Gastrocnemius medialis (tissue), 4 donors: ENCODE data around the gene AEBP1. TPM values are rescaled to one million over a fixed set of nuclear protein-coding genes. Genes with fewer than 3 reads are reported as not detected.

ENCODE experiments used
- ATAC-seq, 2 donors: fragments of 150-250 bp; one replicate each; pipeline ENCODE4 v1.9.1; 2016
- DNase-seq, 2 donors: peaks; one replicate each; pipeline ENCODE4 v3.0.0-alpha.2; 2019
- H3K27ac ChIP-seq, 4 donors: fragments of 200-600 bp; sonication (generic); 1 replicate in 1 of 4; 2 replicates in 3 of 4; pipeline ENCODE4 v1.5.1; 2016 to 2018; ENCODE audit warnings: mild to moderate bottlenecking in 2 of 4, moderate library complexity in 1 of 4
- H3K27me3 ChIP-seq, 3 donors: fragments of 200-600 bp; sonication (generic) in 2 of 3; 1 replicate in 1 of 3; 2 replicates in 2 of 3; pipeline versions ENCODE4 v1.5.1 to v1.6.0; 2016 to 2019; ENCODE audit warnings: mild to moderate bottlenecking in 1 of 3, moderate library complexity in 1 of 3
- H3K36me3 ChIP-seq, 2 donors: fragments of 200-600 bp; sonication (generic) in 1 of 2; one replicate each; pipeline ENCODE4 v1.5.1; 2017 to 2018
- H3K4me1 ChIP-seq, 2 donors: fragments of 200-600 bp; sonication (generic) in 1 of 2; one replicate each; pipeline ENCODE4 v1.5.1; 2016 to 2017; ENCODE audit warnings: mild to moderate bottlenecking in 2 of 2
- H3K4me3 ChIP-seq, 4 donors: fragments of 200-600 bp; sonication (generic) in 3 of 4; 1 replicate in 1 of 4; 2 replicates in 3 of 4; pipeline ENCODE4 v1.5.1; 2016 to 2019; ENCODE audit warnings: mild to moderate bottlenecking in 2 of 4
- H3K9me3 ChIP-seq, 3 donors: fragments of 200-600 bp; sonication (generic) in 2 of 3; 1 replicate in 1 of 3; 2 replicates in 2 of 3; pipeline ENCODE4 v1.5.1; 2016 to 2019
- CTCF ChIP-seq, 5 experiments: fragments of 450-650 bp in 3 of 5; fragments of 200-600 bp in 2 of 5; sonication (generic) in 2 of 5; IDR thresholded peaks in 4 of 5; conservative IDR thresholded peaks in 1 of 5; 1 replicate in 4 of 5; 2 replicates in 1 of 5; pipeline ENCODE4 v1.5.1; 2016 to 2019; ENCODE audit warnings: antibody characterized with exemption in 5 of 5, mild to moderate bottlenecking in 3 of 5, moderate library complexity in 3 of 5
- POLR2A ChIP-seq, 2 donors: fragments of 450-650 bp; IDR thresholded peaks; one replicate each; pipeline ENCODE4 v1.6.1; 2017; ENCODE audit warnings: antibody characterized with exemption in 2 of 2, mild to moderate bottlenecking in 2 of 2, moderate library complexity in 2 of 2
- in situ Hi-C, 4 donors: fragments of 200-750 bp; cut with MboI; loops; one replicate each; pipeline versions ENCODE4 v1.15.0 to v1.8.0; 2017; ENCODE audit warnings: low sequenced_read_pairs in 4 of 4
- intact Hi-C: fragments of 100-400 bp; cut with DNase I; formaldehyde crosslinking; loops from one replicate; pipeline ENCODE4 v1.15.1; 2023; ENCODE audit warnings: low total_unique reads
- total RNA-seq, 4 donors: library from RNA; depleted of rRNA; stranded (reverse); fragments of >200 nt; gene quantifications; one replicate each; pipeline versions ENCODE4 v1.1.0 to v1.2.3, GENCODE V29; 2016

AEBP1 gene
- total RNA-seq, 4 donors from 2014 or later: 5.8 to 23.6 (median 15.9) TPM

- H3K27me3 ChIP-seq: no peaks in the 10 kb centered on the region
- no peaks in the 10 kb centered on the region for H3K9me3 ChIP-seq
- intact Hi-C loops: no loop called here
- H3K27ac ChIP-seq: no peak overlapping the region
- peaks cover 15 to 18% of the 10 kb centered on the region in 2 donors for H3K4me1 ChIP-seq
- no peak overlapping the region for H3K4me3 ChIP-seq
- no peak for ATAC-seq
- H3K36me3 ChIP-seq: peaks cover 0 to under 1% of the 10 kb centered on the region in 2 donors
- no peak for DNase-seq
- in situ Hi-C loops: no loop called here
- TF ChIP-seq CTCF (IDR thresholded peaks at IDR 0.05 in 4 of 5, conservative IDR thresholded peaks at IDR 0.05 in 1 of 5) (no peak), POLR2A (IDR thresholded peaks at IDR 0.05) (no peak)
Observed at GRCh38 chr7:44111761-44112160, 7.6 kb downstream of the AEBP1 start.

- in situ Hi-C loops: no loop called here
- Histone ChIP-seq H3K4me3 (no peak overlapping the region), H3K27me3 (no peaks in the 10 kb centered on the region), H3K4me1 (peaks cover 15 to 18% of the 10 kb centered on the region in 2 donors), H3K36me3 (peaks cover 0 to 6% of the 10 kb centered on the region in 2 donors), H3K9me3 (no peaks in the 10 kb centered on the region), H3K27ac (no peak overlapping the region)
- intact Hi-C loops: no loop called here
- ATAC-seq (no peak), DNase-seq (no peak)
- TF ChIP-seq CTCF (IDR thresholded peaks at IDR 0.05 in 4 of 5, conservative IDR thresholded peaks at IDR 0.05 in 1 of 5): no peak
- TF ChIP-seq POLR2A (IDR thresholded peaks at IDR 0.05): no peak
Observed at GRCh38 chr7:44112231-44112996, 8.3 kb downstream of the AEBP1 start.

GRCh38 chr7:44112997-44113763, 9.0 kb downstream of the AEBP1 start:
- in situ Hi-C loops (no loop called here), intact Hi-C loops (no loop called here)
- no peak overlapping the region for H3K27ac ChIP-seq
- H3K4me1 ChIP-seq: peaks cover 15 to 18% of the 10 kb centered on the region in 2 donors
- H3K36me3 ChIP-seq: peaks cover 0 to 13% of the 10 kb centered on the region in 2 donors
- DNase-seq (no peak), ATAC-seq (no peak)
- no peaks in the 10 kb centered on the region for H3K9me3 ChIP-seq
- no peak for TF ChIP-seq CTCF (IDR thresholded peaks at IDR 0.05 in 4 of 5, conservative IDR thresholded peaks at IDR 0.05 in 1 of 5)
- TF ChIP-seq POLR2A (IDR thresholded peaks at IDR 0.05): no peak
- H3K27me3 ChIP-seq: no peaks in the 10 kb centered on the region
- H3K4me3 ChIP-seq: no peak overlapping the region

GRCh38 chr7:44113764-44114354, 9.7 kb downstream of the AEBP1 start:
- TF ChIP-seq POLR2A (IDR thresholded peaks at IDR 0.05): no peak
- no peak for TF ChIP-seq CTCF (IDR thresholded peaks at IDR 0.05 in 4 of 5, conservative IDR thresholded peaks at IDR 0.05 in 1 of 5)
- H3K4me1 ChIP-seq: peaks cover 17 to 18% of the 10 kb centered on the region in 2 donors
- no peak for DNase-seq
- H3K9me3 ChIP-seq: no peaks in the 10 kb centered on the region
- H3K27me3 ChIP-seq: no peaks in the 10 kb centered on the region
- in situ Hi-C loops (no loop called here), intact Hi-C loops (no loop called here)
- no peak overlapping the region for H3K4me3 ChIP-seq
- H3K36me3 ChIP-seq: peaks cover 0 to 14% of the 10 kb centered on the region in 2 donors
- peak overlapping the region in 1 of 4 donors; percentile 45 for H3K27ac ChIP-seq
- ATAC-seq: no peak
